ENCODE results near the gene MCC.

- TF ChIP-seq POLR2A (IDR thresholded peaks at IDR 0.05) (no peak), CTCF (IDR thresholded peaks at IDR 0.05) (no peak)
Measured at GRCh38 chr5:113216545-113216944, 271.7 kb downstream of the MCC start.
